IMR-90 (cell line): Measurements from ENCODE around the gene SRR. TPM values are rescaled to one million over a fixed set of nuclear protein-coding genes. Genes with fewer than 3 reads are reported as not detected.

Experiments used
- ATAC-seq: fragments of 200-7000 bp; cut with Tn5 transposase; 2 replicates; pipeline ENCODE4 v1.9.1; 2020; ENCODE audit warnings: low read depth, mild to moderate bottlenecking, moderate library complexity
- BruUV-seq: library from RNA; stranded (reverse); fragments of 400-500 nt; replicated peaks from 2 replicates; lab custom pipeline; 2021; lab: Mats Ljungman, UMichigan
- CTCF ChIA-PET: fragments of 300-600 bp; formaldehyde crosslinking; extraction: SDS; loops from one replicate; lab custom pipeline; 2021; ENCODE audit warnings: antibody characterized with exemption; lab: Yijun Ruan, JAX
- POLR2A ChIA-PET: fragments of 300-600 bp; sonication (Branson Sonifier 250); formaldehyde crosslinking; loops from one replicate; lab custom pipeline; 2022; ENCODE audit warnings: antibody characterized with exemption; ENCODE audit not compliant: unreplicated experiment; lab: Charles Lee
- DNase-seq: peaks from one replicate; pipeline ENCODE4 v3.0.0; 2013
- H2AFZ ChIP-seq: replicated peaks from 2 replicates; pipeline ENCODE3; 2013; ENCODE audit warnings: low read length, mild to moderate bottlenecking; ENCODE audit not compliant: poor library complexity
- H2AK5ac ChIP-seq: 2 replicates; pipeline ENCODE4 v1.6.1; 2013; ENCODE audit warnings: low read depth, low read length, inconsistent platforms
- H2AK9ac ChIP-seq: replicated peaks from 2 replicates; pipeline ENCODE3; 2013; ENCODE audit warnings: mild to moderate bottlenecking, low read depth, low read length, moderate library complexity; ENCODE audit not compliant: poor library complexity
- H2BK120ac ChIP-seq: 2 replicates; pipeline ENCODE4 v1.6.1; 2013; ENCODE audit warnings: low read depth, low read length, inconsistent platforms
- H2BK15ac ChIP-seq: 3 replicates; pipeline ENCODE4 v1.6.1; 2013; ENCODE audit warnings: low read depth, low read length, inconsistent platforms
- H2BK20ac ChIP-seq: 2 replicates; pipeline ENCODE4 v1.6.1; 2013; ENCODE audit warnings: low read depth, mild to moderate bottlenecking, inconsistent platforms, low read length, moderate library complexity
- H2BK5ac ChIP-seq: 2 replicates; pipeline ENCODE4 v1.6.1; 2013; ENCODE audit warnings: mild to moderate bottlenecking, low read depth, low read length, inconsistent platforms; ENCODE audit not compliant: poor library complexity, severe bottlenecking
- H3K14ac ChIP-seq: replicated peaks from 2 replicates; pipeline ENCODE4 v1.6.1; 2013; ENCODE audit warnings: low read depth, low read length, inconsistent platforms
- H3K18ac ChIP-seq: 2 replicates; pipeline ENCODE4 v1.6.1; 2013; ENCODE audit warnings: low read depth, low read length, control low read depth
- H3K23ac ChIP-seq: 2 replicates; pipeline ENCODE4 v1.6.1; 2013; ENCODE audit warnings: low read depth, low read length, inconsistent platforms
- H3K27ac ChIP-seq: 2 replicates; pipeline ENCODE4 v1.5.1; 2013; ENCODE audit warnings: mild to moderate bottlenecking, control low read depth, low read length; ENCODE audit not compliant: insufficient read depth
- H3K27me3 ChIP-seq: 2 replicates; pipeline ENCODE4 v1.6.1; 2013; ENCODE audit warnings: low read length; ENCODE audit not compliant: control insufficient read depth, insufficient read depth
- H3K36me3 ChIP-seq: 2 replicates; pipeline ENCODE4 v1.6.1; 2013; ENCODE audit warnings: low read length, mixed read lengths; ENCODE audit not compliant: control insufficient read depth, insufficient read depth
- H3K4ac ChIP-seq: 2 replicates; pipeline ENCODE4 v1.6.1; 2013; ENCODE audit warnings: low read depth, low read length, inconsistent platforms
- H3K4me1 ChIP-seq: 2 replicates; pipeline ENCODE4 v1.6.1; 2013; ENCODE audit warnings: low read length, mixed read lengths; ENCODE audit not compliant: control insufficient read depth, insufficient read depth
- H3K4me2 ChIP-seq: 2 replicates; pipeline ENCODE4 v1.6.1; 2013; ENCODE audit warnings: low read depth, mild to moderate bottlenecking, control low read depth, low read length, moderate library complexity
- H3K4me3 ChIP-seq: 2 replicates; pipeline ENCODE4 v1.5.1; 2013; ENCODE audit warnings: low read depth, mild to moderate bottlenecking, control low read depth, low read length, moderate library complexity; ENCODE audit not compliant: insufficient read depth
- H3K56ac ChIP-seq: 2 replicates; pipeline ENCODE4 v1.6.1; 2013; ENCODE audit warnings: low read length, inconsistent platforms; ENCODE audit not compliant: insufficient read depth; ENCODE audit errors: extremely low read depth
- H3K79me1 ChIP-seq, 2 experiments: 2 replicates each; pipeline ENCODE4 v1.6.1; 2013; ENCODE audit warnings: low read length in 2 of 2, inconsistent platforms in 1 of 2, low read depth in 1 of 2
- H3K9ac ChIP-seq: 2 replicates; pipeline ENCODE4 v1.6.1; 2013; ENCODE audit warnings: low read depth, low read length, control low read depth
- H3K9me1 ChIP-seq: 2 replicates; pipeline ENCODE4 v1.6.1; 2013; ENCODE audit warnings: low read length, inconsistent platforms; ENCODE audit not compliant: insufficient read depth
- H3K9me3 ChIP-seq: 2 replicates; pipeline ENCODE4 v1.6.1; 2013; ENCODE audit warnings: low read length; ENCODE audit not compliant: control insufficient read depth, insufficient read depth
- H4K20me1 ChIP-seq: 2 replicates; pipeline ENCODE4 v1.6.1; 2013; ENCODE audit warnings: low read length, inconsistent platforms; ENCODE audit not compliant: insufficient read depth
- H4K5ac ChIP-seq: 2 replicates; pipeline ENCODE4 v1.6.1; 2013; ENCODE audit warnings: mild to moderate bottlenecking, low read depth, low read length, control low read depth
- H4K8ac ChIP-seq, 2 experiments: 2 replicates each; pipeline ENCODE4 v1.6.1; 2013; ENCODE audit warnings: low read depth in 2 of 2, low read length in 2 of 2, control low read depth in 1 of 2, inconsistent platforms in 1 of 2
- H4K91ac ChIP-seq: 2 replicates; pipeline ENCODE4 v1.6.1; 2013; ENCODE audit warnings: low read depth, low read length, inconsistent platforms; ENCODE audit not compliant: insufficient read depth
- CEBPB ChIP-seq: IDR thresholded peaks from 2 replicates; pipeline ENCODE4 v1.6.1; 2012; ENCODE audit warnings: low read depth, low read length, improper control_type of control experiment
- POLR2A ChIP-seq: IDR thresholded peaks from 2 replicates; pipeline ENCODE4 v1.6.1; 2012; ENCODE audit warnings: mild to moderate bottlenecking, low read depth, low read length
- SMC3 ChIP-seq: fragments of 150-350 bp; IDR thresholded peaks from 2 replicates; pipeline ENCODE4 v1.6.1; 2016; ENCODE audit warnings: low read depth, mild to moderate bottlenecking, antibody characterized with exemption, low read length, moderate library complexity
- WGBS, 2 experiments: methylation state at CpG; one replicate each; pipeline versions ENCODE4 v1.1.5 to v1.1.7; 2013; ENCODE audit warnings: missing lambda C conversion rate in 2 of 2; ENCODE audit not compliant: insufficient read length in 1 of 2; ENCODE audit errors: extremely low coverage in 2 of 2; 5-methylcytosine and 5-hydroxymethylcytosine counted together
- dilution Hi-C: fragments of 300-500 bp; cut with HindIII; formaldehyde crosslinking; loops from one replicate; pipeline ENCODE4 v1.14.3; 2018; ENCODE audit warnings: low sequenced_read_pairs; ENCODE audit not compliant: unreplicated experiment
- in situ Hi-C: fragments of 300-500 bp; cut with MboI; formaldehyde crosslinking; loops from 3 replicates; pipeline ENCODE4 v1.14.3; 2019; ENCODE audit warnings: low sequenced_read_pairs, inconsistent platforms, mixed read lengths
- intact Hi-C: fragments of 100-400 bp; cut with micrococcal nuclease; formaldehyde crosslinking; loops from 2 replicates; pipeline ENCODE4 v1.10.0; 2022
- polyA plus RNA-seq, 3 experiments: library from polyadenylated mRNA; depleted of rRNA; stranded (reverse); fragments of >200 nt; gene quantifications; 2 replicates each; pipeline ENCODE4 v1.2.3, GENCODE V29; 2012; ENCODE audit warnings: low replicate concordance in 1 of 3
- total RNA-seq: library from RNA; depleted of rRNA; stranded (reverse); fragments of >200 nt; gene quantifications from 2 replicates; pipeline ENCODE4 v1.2.3, GENCODE V29; 2012

SRR gene
- total and polyA plus RNA-seq, 2 of the 4 experiments (the other 2 are of a cell fraction), result 14.5 to 52.7 TPM

GRCh38 chr17:2302778-2303203 is 959 bp upstream of the SRR start:
- BruUV-seq, result no TSS peak

More at GRCh38 chr17:2302778-2303203, 959 bp upstream of the SRR start:
- Histone ChIP-seq H4K5ac (peak overlapping the region; percentile 18), H3K27me3 (no peaks in the 10 kb centered on the region), H2BK15ac (no peak overlapping the region), H2AK9ac (peak overlapping the region; percentile 77), H3K4ac (peak overlapping the region; percentile 9), H3K4me3 (peak overlapping the region; percentile 96), H3K9me1 (no peaks in the 10 kb centered on the region; the same call in 1 of the 2 replicates), H3K14ac (peak overlapping the region; percentile 28), H3K36me3 (peaks cover 17% of the 10 kb centered on the region), H3K79me1 (peaks cover 13 to 66% of the 10 kb centered on the region in 2 experiments), H2BK120ac (no peak overlapping the region), H2AFZ (peak overlapping the region; percentile 96), H3K4me2 (peak overlapping the region; percentile 90), H2BK5ac (peak overlapping the region; percentile 98), H3K56ac (peak overlapping the region; percentile 57; the same call in 1 of the 2 replicates), H3K4me1 (no peaks in the 10 kb centered on the region), H3K23ac (peak overlapping the region; percentile 44), H4K20me1 (no peaks in the 10 kb centered on the region; the same call in 1 of the 2 replicates), H4K91ac (no peak overlapping the region; the same call in 1 of the 2 replicates), H3K9ac (peak overlapping the region; percentile 88), H2AK5ac (no peak overlapping the region), H3K18ac (peak overlapping the region; percentile 33; the same call in 1 of the 2 replicates), H4K8ac (peak overlapping the region in 1 of 2 experiments; percentile 12; a peak in 1 of 4 replicates), H3K9me3 (no peaks in the 10 kb centered on the region), H3K27ac (peak overlapping the region; percentile 97), H2BK20ac (no peak overlapping the region)
- dilution Hi-C loops, result no loop called here
- TF ChIP-seq POLR2A (no peak), SMC3 (no peak), CEBPB (0 out of 2 replicates have a peak, but pooled peaks have one; percentile 37)
- ATAC-seq (no peak; the same call in 1 of the 2 replicates), DNase-seq (peak; percentile 6)
- WGBS, 2 experiments, result no CpG with 5 or more reads among the region's 12 CpGs
- CTCF ChIA-PET, result interaction anchor here (0.6 kb wide), 2 partner anchors 226 to 394 kb away, joined by 3 read pairs; no protein-coding TSS in a partner anchor
- POLR2A ChIA-PET, result no interaction called here
- in situ Hi-C loops, result no loop called here
- intact Hi-C loops, result no loop called here
